Endothelial cell of umbilical vein (primary cell): ENCODE results near the gene ACTL7B. TPM values are rescaled to one million over a fixed set of nuclear protein-coding genes. Genes with fewer than 3 reads are reported as not detected.

Source experiments
- BruUV-seq: library from RNA; stranded (reverse); fragments of 400-500 nt; replicated peaks from 2 replicates; lab custom pipeline; 2021; lab: Mats Ljungman, UMichigan
- CTCF ChIA-PET: fragments of 300-600, 350-600 bp; sonication (Branson Sonifier 250); formaldehyde crosslinking; loops from one replicate; lab custom pipeline; 2021; ENCODE audit warnings: antibody characterized with exemption, inconsistent platforms; lab: Charles Lee
- POLR2A ChIA-PET: fragments of 300-600, 350-600 bp; sonication (Branson Sonifier 250); formaldehyde crosslinking; loops from one replicate; lab custom pipeline; 2021; ENCODE audit warnings: antibody characterized with exemption, inconsistent platforms; lab: Charles Lee
- DNase-seq: peaks from one replicate; pipeline ENCODE4 v3.0.0-alpha.2; 2011; ENCODE audit warnings: low read depth, low spot score
- FAIRE-seq: peaks from 2 replicates; lab custom pipeline; 2011; peaks lifted over from hg19 to GRCh38; lab: Jason Lieb, UNC
- H2AFZ ChIP-seq: 2 replicates; pipeline ENCODE4 v1.6.0; 2012; ENCODE audit warnings: low read depth, low read length, control low read depth, inconsistent platforms
- H3K27ac ChIP-seq: 2 replicates; pipeline ENCODE4 v1.5.1; 2011; ENCODE audit warnings: low read depth, mild to moderate bottlenecking, control low read depth, low read length, moderate library complexity; ENCODE audit not compliant: insufficient read depth
- H3K27me3 ChIP-seq, 2 experiments: 2 replicates each; pipeline versions ENCODE4 v1.6.0 to v1.6.1; 2011; ENCODE audit warnings: low read length in 2 of 2, mixed read lengths in 1 of 2; ENCODE audit not compliant: control insufficient read depth in 2 of 2, insufficient read depth in 2 of 2
- H3K36me3 ChIP-seq, 2 experiments: 2 replicates in 1 of 2; 3 replicates in 1 of 2; pipeline ENCODE4 v1.5.1; 2011; ENCODE audit warnings: low read length in 2 of 2, mild to moderate bottlenecking in 1 of 2, moderate library complexity in 1 of 2; ENCODE audit not compliant: control insufficient read depth in 2 of 2, insufficient read depth in 2 of 2; ENCODE audit errors: extremely low read depth in 1 of 2
- H3K4me1 ChIP-seq: 3 replicates; pipeline ENCODE4 v1.5.1; 2011; ENCODE audit warnings: mild to moderate bottlenecking, low read length; ENCODE audit not compliant: control insufficient read depth, insufficient read depth; ENCODE audit errors: extremely low read depth
- H3K4me2 ChIP-seq: 2 replicates; pipeline ENCODE4 v1.6.1; 2011; ENCODE audit warnings: low read length, control low read depth, mixed read lengths; ENCODE audit not compliant: insufficient read depth
- H3K4me3 ChIP-seq, 3 experiments: fragments of 200-600 bp in 1 of 3; sonication (generic), shearing (Covaris generic) in 1 of 3; replicated peaks in 1 of 3; 2 replicates each; pipeline ENCODE4 v1.5.1; 2011 to 2016; ENCODE audit warnings: control low read depth in 3 of 3, low read length in 3 of 3, mild to moderate bottlenecking in 2 of 3, inconsistent platforms in 1 of 3, low read depth in 1 of 3, moderate library complexity in 1 of 3; ENCODE audit not compliant: insufficient read depth in 1 of 3
- H3K79me2 ChIP-seq: 2 replicates; pipeline ENCODE4 v1.6.0; 2012; ENCODE audit warnings: low read length, inconsistent platforms; ENCODE audit not compliant: control insufficient read depth, insufficient read depth
- H3K9ac ChIP-seq: replicated peaks from 2 replicates; pipeline ENCODE3; 2011; ENCODE audit warnings: low read length, control low read depth; ENCODE audit not compliant: insufficient read depth; ENCODE audit errors: extremely low read depth
- H3K9me1 ChIP-seq: replicated peaks from 3 replicates; pipeline ENCODE4 v1.6.0; 2011; ENCODE audit warnings: mild to moderate bottlenecking, low read length; ENCODE audit not compliant: control insufficient read depth, insufficient read depth; ENCODE audit errors: extremely low read depth
- H3K9me3 ChIP-seq: replicated peaks from 2 replicates; pipeline ENCODE4 v1.5.1; 2012; ENCODE audit warnings: low read length, inconsistent platforms; ENCODE audit not compliant: control insufficient read depth, insufficient read depth
- H4K20me1 ChIP-seq: replicated peaks from 2 replicates; pipeline ENCODE3; 2011; ENCODE audit warnings: mild to moderate bottlenecking, low read length; ENCODE audit not compliant: control insufficient read depth, insufficient read depth; ENCODE audit errors: extremely low read depth
- EZH2 ChIP-seq: IDR thresholded peaks from 2 replicates; pipeline ENCODE4 v1.6.1; 2012; ENCODE audit warnings: borderline replicate concordance, low read depth, mild to moderate bottlenecking, moderate library complexity, low read length, inconsistent platforms; ENCODE audit not compliant: severe bottlenecking
- FOS ChIP-seq: IDR thresholded peaks from 2 replicates; pipeline ENCODE4 v1.6.1; 2011; ENCODE audit warnings: mild to moderate bottlenecking, low read length, moderate library complexity, borderline replicate concordance; ENCODE audit not compliant: insufficient read depth
- GATA2 ChIP-seq: IDR thresholded peaks from 2 replicates; pipeline ENCODE4 v1.7.0; 2011; ENCODE audit warnings: low read depth, mild to moderate bottlenecking, moderate library complexity, mixed read lengths, low read length; ENCODE audit not compliant: insufficient read length, insufficient read depth
- JUN ChIP-seq: IDR thresholded peaks from 2 replicates; pipeline ENCODE4 v1.6.1; 2011; ENCODE audit warnings: borderline replicate concordance, low read depth; ENCODE audit not compliant: insufficient read length, insufficient read depth
- MYC ChIP-seq: IDR thresholded peaks from one replicate; pipeline ENCODE4 v1.6.1; 2011; ENCODE audit warnings: mild to moderate bottlenecking, low read depth, low read length
- POLR2A ChIP-seq: IDR thresholded peaks from 2 replicates; pipeline ENCODE4 v1.6.1; 2012; ENCODE audit warnings: low read depth, mild to moderate bottlenecking, control low read depth, low read length
- POLR2AphosphoS5 ChIP-seq: IDR thresholded peaks from 2 replicates; pipeline ENCODE4 v1.6.1; 2012; ENCODE audit warnings: low read depth, mild to moderate bottlenecking, control low read depth, low read length, moderate library complexity; ENCODE audit not compliant: insufficient read depth
- dilution Hi-C: fragments of 300-500 bp; cut with MboI; formaldehyde crosslinking; loops from one replicate; pipeline ENCODE4 v1.15.0; 2019; ENCODE audit warnings: low sequenced_read_pairs; ENCODE audit not compliant: extremely low pct_ligation_motif_present
- intact Hi-C: fragments of 100-400 bp; cut with micrococcal nuclease; formaldehyde crosslinking; loops from one replicate; pipeline ENCODE4 v1.10.0; 2022
- polyA plus RNA-seq, 4 experiments: library from polyadenylated mRNA; depleted of rRNA in 3 of 4; stranded (reverse) in 3 of 4; unstranded in 1 of 4; fragments of >200 nt; gene quantifications; 2 replicates each; pipeline versions ENCODE4 v1.2.1 to v1.2.3, GENCODE V29; 2011 to 2012; ENCODE audit warnings: missing spikeins in 1 of 4
- total RNA-seq: library from RNA; stranded (reverse); gene quantifications from 2 replicates; pipeline ENCODE4 v1.2.3, GENCODE V29; 2021
- TF ChIP-seq, protein P1 (sequence below), 2 donors: IDR thresholded peaks; 1 replicate in 1 of 2; 2 replicates in 1 of 2; pipeline ENCODE4 v1.5.1; 2011; ENCODE audit warnings: low read length in 2 of 2, mild to moderate bottlenecking in 2 of 2, moderate library complexity in 2 of 2, control low read depth in 1 of 2, inconsistent platforms in 1 of 2, low read depth in 1 of 2; ENCODE audit not compliant: insufficient read depth in 1 of 2; ENCODE audit errors: extremely low read depth in 1 of 2
- TF ChIP-seq, protein P2 (sequence below): IDR thresholded peaks from 2 replicates; pipeline ENCODE4 v1.6.1; 2011; ENCODE audit not compliant: insufficient read depth, insufficient read length

Gene ACTL7B
- total and polyA plus RNA-seq, 2 donors (not counting 3 experiments of a cell fraction or from before 2014, with no cell fraction given), result not detected

DNA sequence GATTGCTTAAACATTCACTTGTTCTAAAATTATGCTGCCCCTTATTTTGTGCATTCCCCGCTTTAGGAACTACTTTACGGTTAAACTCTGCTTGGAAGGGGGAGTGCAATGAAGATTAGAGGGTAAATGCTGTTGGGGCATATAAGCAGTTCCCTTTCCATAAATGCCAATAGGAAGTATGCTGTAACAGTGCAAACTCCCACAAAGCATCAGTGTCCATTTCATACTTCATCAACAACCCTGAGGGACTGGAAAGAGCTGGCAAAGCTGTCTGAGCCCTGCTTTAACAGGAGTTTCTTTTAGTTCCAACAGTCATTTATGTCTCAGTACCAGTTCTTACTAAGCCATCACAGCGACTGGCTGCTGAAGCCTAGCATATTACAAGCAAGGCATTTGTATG is 8.1 kb upstream of the ACTL7B start:
- Histone ChIP-seq H3K4me1 (no peaks in the 10 kb centered on the region), H4K20me1 (no peaks in the 10 kb centered on the region), H3K4me3 (no peak overlapping the region), H3K27me3 (no peaks in the 10 kb centered on the region), H3K36me3 (peaks cover 0 to 1% of the 10 kb centered on the region in 2 experiments), H3K9me3 (no peaks in the 10 kb centered on the region), H3K9me1 (no peaks in the 10 kb centered on the region), H2AFZ (no peak overlapping the region), H3K9ac (no peak overlapping the region), H3K27ac (no peak overlapping the region), H3K4me2 (no peak overlapping the region), H3K79me2 (no peaks in the 10 kb centered on the region)
- no TSS peak for BruUV-seq
- no peak for TF ChIP-seq GATA2
- no peak for TF ChIP-seq MYC
- TF ChIP-seq, protein P1, sequence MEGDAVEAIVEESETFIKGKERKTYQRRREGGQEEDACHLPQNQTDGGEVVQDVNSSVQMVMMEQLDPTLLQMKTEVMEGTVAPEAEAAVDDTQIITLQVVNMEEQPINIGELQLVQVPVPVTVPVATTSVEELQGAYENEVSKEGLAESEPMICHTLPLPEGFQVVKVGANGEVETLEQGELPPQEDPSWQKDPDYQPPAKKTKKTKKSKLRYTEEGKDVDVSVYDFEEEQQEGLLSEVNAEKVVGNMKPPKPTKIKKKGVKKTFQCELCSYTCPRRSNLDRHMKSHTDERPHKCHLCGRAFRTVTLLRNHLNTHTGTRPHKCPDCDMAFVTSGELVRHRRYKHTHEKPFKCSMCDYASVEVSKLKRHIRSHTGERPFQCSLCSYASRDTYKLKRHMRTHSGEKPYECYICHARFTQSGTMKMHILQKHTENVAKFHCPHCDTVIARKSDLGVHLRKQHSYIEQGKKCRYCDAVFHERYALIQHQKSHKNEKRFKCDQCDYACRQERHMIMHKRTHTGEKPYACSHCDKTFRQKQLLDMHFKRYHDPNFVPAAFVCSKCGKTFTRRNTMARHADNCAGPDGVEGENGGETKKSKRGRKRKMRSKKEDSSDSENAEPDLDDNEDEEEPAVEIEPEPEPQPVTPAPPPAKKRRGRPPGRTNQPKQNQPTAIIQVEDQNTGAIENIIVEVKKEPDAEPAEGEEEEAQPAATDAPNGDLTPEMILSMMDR (IDR thresholded peaks at IDR 0.05; ENCODE audit: extremely low read depth in 1 of 2, insufficient read depth in 1 of 2, low read depth in 1 of 2, low read length in 2 of 2), result no peak
- no peak for TF ChIP-seq POLR2AphosphoS5
- TF ChIP-seq JUN, result no peak
- no peak for TF ChIP-seq FOS
- no peak for TF ChIP-seq EZH2
- TF ChIP-seq POLR2A, result no peak
- TF ChIP-seq, protein P2, sequence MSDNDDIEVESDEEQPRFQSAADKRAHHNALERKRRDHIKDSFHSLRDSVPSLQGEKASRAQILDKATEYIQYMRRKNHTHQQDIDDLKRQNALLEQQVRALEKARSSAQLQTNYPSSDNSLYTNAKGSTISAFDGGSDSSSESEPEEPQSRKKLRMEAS, result no peak
- ChIA-PET POLR2A (no interaction called here), CTCF (no interaction called here)
- FAIRE-seq, result no peak
- DNase-seq, result no peak
- intact Hi-C loops, result no loop called here
- dilution Hi-C loops, result no loop called here
